Breast epithelium (tissue), 3 donors: ENCODE measurements around the gene NAB1.

Source experiments
- POLR2A ChIP-seq: fragments of 450-650 bp; IDR thresholded peaks from one replicate; pipeline ENCODE4 v1.6.1; 2016; ENCODE audit warnings: antibody characterized with exemption, mild to moderate bottlenecking, moderate library complexity
- POLR2AphosphoS5 ChIP-seq, 3 donors: sonication (generic); formaldehyde crosslinking; IDR thresholded peaks; one replicate each; pipeline ENCODE4 v1.6.1; 2017; ENCODE audit warnings: antibody characterized with exemption in 3 of 3
- TF ChIP-seq, protein P1 (sequence below), 3 donors: fragments of 450-650 bp; IDR thresholded peaks; one replicate each; pipeline ENCODE4 v1.5.1; 2016 to 2017; ENCODE audit warnings: antibody characterized with exemption in 3 of 3, mild to moderate bottlenecking in 3 of 3, moderate library complexity in 3 of 3

DNA sequence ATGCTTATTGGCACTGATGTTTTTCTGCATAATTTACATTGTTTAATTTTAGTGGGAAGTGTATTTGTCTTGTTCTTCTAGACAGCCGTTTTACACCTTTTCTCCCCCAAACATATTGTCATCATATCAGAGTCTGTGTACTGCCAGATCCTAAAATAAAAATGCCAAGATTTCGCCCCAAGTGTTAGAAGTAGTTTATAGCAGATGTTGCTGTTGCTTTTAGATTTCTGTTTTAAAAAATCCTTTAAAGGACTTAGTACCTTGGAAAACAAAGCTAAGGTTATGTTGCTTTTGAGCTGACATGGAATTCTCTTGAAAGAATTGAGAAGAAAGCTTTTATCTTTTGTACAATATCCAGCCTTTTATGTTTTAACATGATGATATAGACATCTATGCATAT, 36.0 kb downstream of the NAB1 start:
- TF ChIP-seq, protein P1, sequence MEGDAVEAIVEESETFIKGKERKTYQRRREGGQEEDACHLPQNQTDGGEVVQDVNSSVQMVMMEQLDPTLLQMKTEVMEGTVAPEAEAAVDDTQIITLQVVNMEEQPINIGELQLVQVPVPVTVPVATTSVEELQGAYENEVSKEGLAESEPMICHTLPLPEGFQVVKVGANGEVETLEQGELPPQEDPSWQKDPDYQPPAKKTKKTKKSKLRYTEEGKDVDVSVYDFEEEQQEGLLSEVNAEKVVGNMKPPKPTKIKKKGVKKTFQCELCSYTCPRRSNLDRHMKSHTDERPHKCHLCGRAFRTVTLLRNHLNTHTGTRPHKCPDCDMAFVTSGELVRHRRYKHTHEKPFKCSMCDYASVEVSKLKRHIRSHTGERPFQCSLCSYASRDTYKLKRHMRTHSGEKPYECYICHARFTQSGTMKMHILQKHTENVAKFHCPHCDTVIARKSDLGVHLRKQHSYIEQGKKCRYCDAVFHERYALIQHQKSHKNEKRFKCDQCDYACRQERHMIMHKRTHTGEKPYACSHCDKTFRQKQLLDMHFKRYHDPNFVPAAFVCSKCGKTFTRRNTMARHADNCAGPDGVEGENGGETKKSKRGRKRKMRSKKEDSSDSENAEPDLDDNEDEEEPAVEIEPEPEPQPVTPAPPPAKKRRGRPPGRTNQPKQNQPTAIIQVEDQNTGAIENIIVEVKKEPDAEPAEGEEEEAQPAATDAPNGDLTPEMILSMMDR (IDR thresholded peaks at IDR 0.05) = no peak
- TF ChIP-seq POLR2A (no peak), POLR2AphosphoS5 (IDR thresholded peaks at IDR 0.05) (no peak)
